ENCODE results near the gene IPO13. TPM values are rescaled to one million over a fixed set of nuclear protein-coding genes. Genes with fewer than 3 reads are reported as not detected.
A peak's percentile ranks its signal among the peaks of the same experiment; 100 is the strongest.

Gene IPO13
- total and polyA plus RNA-seq, 4 donors, result 8.6 to 15.1 (median 10.5) TPM

- Histone ChIP-seq H3K27me3 (ENCODE audit: control insufficient read depth in 4 of 4, insufficient read depth in 4 of 4, low read length in 3 of 4) (no peaks in the 10 kb centered on the region), H3K36me3 (ENCODE audit: control insufficient read depth in 4 of 4, insufficient read depth in 3 of 4, low read depth in 1 of 4, low read length in 3 of 4) (peaks cover 0 to 13% (median 8%) of the 10 kb centered on the region in 4 donors), H3K4me1 (ENCODE audit: control insufficient read depth in 4 of 4, insufficient read depth in 4 of 4, low read length in 3 of 4) (peaks cover 9 to 58% (median 45%) of the 10 kb centered on the region in 4 donors), H3K9ac (ENCODE audit: low read depth in 1 of 2, low read length in 2 of 2) (no peak overlapping the region), H3K27ac (ENCODE audit: low read depth in 1 of 2, low read length in 2 of 2) (peak overlapping the region; percentile 43 to 72), H3K4me3 (ENCODE audit: low read depth in 1 of 3, low read length in 3 of 3) (peak overlapping the region in 1 of 3 donors; percentile 75), H3K9me3 (ENCODE audit: control insufficient read depth in 4 of 4, low read length in 3 of 4) (no peaks in the 10 kb centered on the region)
- no peak for DNase-seq (ENCODE audit: low spot score)
- 27% methylated on average over 5 of the region's 5 CpGs for WGBS
- no peak for TF ChIP-seq NR2F2 (IDR thresholded peaks at IDR 0.05)
- TF ChIP-seq FOXA1 (IDR thresholded peaks at IDR 0.05), result no peak
- TF ChIP-seq GABPA (IDR thresholded peaks at IDR 0.05 in 1 of 2, conservative IDR thresholded peaks at IDR 0.05 in 1 of 2), result no peak
- TF ChIP-seq RXRA (IDR thresholded peaks at IDR 0.05), result peak in 1 of 2 donors; percentile 38
- TF ChIP-seq JUND (IDR thresholded peaks at IDR 0.05), result no peak
- TF ChIP-seq, protein P1, sequence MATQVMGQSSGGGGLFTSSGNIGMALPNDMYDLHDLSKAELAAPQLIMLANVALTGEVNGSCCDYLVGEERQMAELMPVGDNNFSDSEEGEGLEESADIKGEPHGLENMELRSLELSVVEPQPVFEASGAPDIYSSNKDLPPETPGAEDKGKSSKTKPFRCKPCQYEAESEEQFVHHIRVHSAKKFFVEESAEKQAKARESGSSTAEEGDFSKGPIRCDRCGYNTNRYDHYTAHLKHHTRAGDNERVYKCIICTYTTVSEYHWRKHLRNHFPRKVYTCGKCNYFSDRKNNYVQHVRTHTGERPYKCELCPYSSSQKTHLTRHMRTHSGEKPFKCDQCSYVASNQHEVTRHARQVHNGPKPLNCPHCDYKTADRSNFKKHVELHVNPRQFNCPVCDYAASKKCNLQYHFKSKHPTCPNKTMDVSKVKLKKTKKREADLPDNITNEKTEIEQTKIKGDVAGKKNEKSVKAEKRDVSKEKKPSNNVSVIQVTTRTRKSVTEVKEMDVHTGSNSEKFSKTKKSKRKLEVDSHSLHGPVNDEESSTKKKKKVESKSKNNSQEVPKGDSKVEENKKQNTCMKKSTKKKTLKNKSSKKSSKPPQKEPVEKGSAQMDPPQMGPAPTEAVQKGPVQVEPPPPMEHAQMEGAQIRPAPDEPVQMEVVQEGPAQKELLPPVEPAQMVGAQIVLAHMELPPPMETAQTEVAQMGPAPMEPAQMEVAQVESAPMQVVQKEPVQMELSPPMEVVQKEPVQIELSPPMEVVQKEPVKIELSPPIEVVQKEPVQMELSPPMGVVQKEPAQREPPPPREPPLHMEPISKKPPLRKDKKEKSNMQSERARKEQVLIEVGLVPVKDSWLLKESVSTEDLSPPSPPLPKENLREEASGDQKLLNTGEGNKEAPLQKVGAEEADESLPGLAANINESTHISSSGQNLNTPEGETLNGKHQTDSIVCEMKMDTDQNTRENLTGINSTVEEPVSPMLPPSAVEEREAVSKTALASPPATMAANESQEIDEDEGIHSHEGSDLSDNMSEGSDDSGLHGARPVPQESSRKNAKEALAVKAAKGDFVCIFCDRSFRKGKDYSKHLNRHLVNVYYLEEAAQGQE (IDR thresholded peaks at IDR 0.05), result no peak
- peak in 1 of 2 donors; percentile 19 for TF ChIP-seq EGR1 (IDR thresholded peaks at IDR 0.05; ENCODE audit: low read depth in 2 of 2)
- peak; percentile 29 for TF ChIP-seq SP1 (IDR thresholded peaks at IDR 0.05)
- TF ChIP-seq HNF4G (IDR thresholded peaks at IDR 0.05), result no peak
- TF ChIP-seq YY1 (IDR thresholded peaks at IDR 0.05), result no peak
- TF ChIP-seq MAX (IDR thresholded peaks at IDR 0.05), result no peak
- TF ChIP-seq HNF4A (conservative IDR thresholded peaks at IDR 0.05), result peak; percentile 47 to 53
- no peak for TF ChIP-seq TAF1 (conservative IDR thresholded peaks at IDR 0.05)
Measured at GRCh38 chr1:43978264-43978550, 31.5 kb downstream of the IPO13 start.

DNA sequence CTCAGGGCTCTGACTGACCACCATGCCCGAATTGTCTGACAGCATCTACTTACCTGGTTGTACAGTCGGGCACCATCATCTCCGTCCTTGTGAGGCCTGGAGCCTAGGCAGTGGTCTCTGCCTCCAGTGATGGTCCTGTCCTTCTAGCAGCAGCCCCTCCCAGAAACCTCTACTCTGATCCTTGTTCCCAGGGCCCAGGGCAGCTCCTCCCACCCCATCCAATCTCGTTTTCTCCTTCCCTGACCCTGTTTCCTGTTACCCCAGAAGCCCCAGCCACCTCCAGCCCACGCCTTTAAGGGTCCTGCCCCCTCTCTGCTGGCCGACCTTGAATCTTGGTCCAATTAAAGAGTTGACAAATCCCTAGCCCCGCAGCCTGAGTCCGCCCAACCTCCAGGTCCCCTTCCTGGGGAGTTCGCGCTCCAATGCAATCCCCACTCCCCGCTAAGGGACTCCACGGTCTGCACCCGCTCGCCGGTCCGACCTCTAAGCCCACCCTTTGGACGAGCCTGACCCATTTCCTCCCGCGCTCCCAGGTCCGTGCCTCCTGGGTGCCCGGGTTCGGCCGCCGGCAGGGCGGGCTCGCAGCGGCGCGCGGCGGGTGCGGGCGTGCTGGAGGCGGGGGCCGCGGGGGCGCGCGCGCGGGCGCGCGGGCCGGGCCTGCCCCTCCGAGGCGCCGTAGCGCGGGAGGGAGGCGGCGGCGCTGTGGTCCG is 32.0 kb downstream of the IPO13 start, which contains the start of gene B4GALT2:
B4GALT2 (plus strand) TSS at position 660 of the 710 bp plus-strand sequence. CDS start 1,951 bp downstream, outside the sequence.
- Histone ChIP-seq H3K4me1 (ENCODE audit: control insufficient read depth in 4 of 4, insufficient read depth in 4 of 4, low read length in 3 of 4) (peaks cover 9 to 56% (median 43%) of the 10 kb centered on the region in 4 donors), H3K9me3 (ENCODE audit: control insufficient read depth in 4 of 4, low read length in 3 of 4) (no peaks in the 10 kb centered on the region), H3K27ac (ENCODE audit: low read depth in 1 of 2, low read length in 2 of 2) (peak within 1 kb of the TSS; percentile 48 to 72), H3K9ac (ENCODE audit: low read depth in 1 of 2, low read length in 2 of 2) (peak within 1 kb of the TSS in 1 of 2 donors; percentile 30), H3K4me3 (ENCODE audit: low read depth in 1 of 3, low read length in 3 of 3) (peak within 1 kb of the TSS; percentile 39 to 75 (median 45)), H3K36me3 (ENCODE audit: control insufficient read depth in 4 of 4, insufficient read depth in 3 of 4, low read depth in 1 of 4, low read length in 3 of 4) (peaks cover 0 to 13% (median 8%) of the 10 kb centered on the region in 4 donors), H3K27me3 (ENCODE audit: control insufficient read depth in 4 of 4, insufficient read depth in 4 of 4, low read length in 3 of 4) (no peaks in the 10 kb centered on the region)
- 4% methylated on average over 54 of the region's 54 CpGs for WGBS
- no peak for TF ChIP-seq RAD21 (IDR thresholded peaks at IDR 0.05)
- TF ChIP-seq HNF4G (IDR thresholded peaks at IDR 0.05), result no peak
- TF ChIP-seq EGR1 (IDR thresholded peaks at IDR 0.05; ENCODE audit: low read depth in 2 of 2), result no peak
- TF ChIP-seq, protein P1 (IDR thresholded peaks at IDR 0.05), result no peak
- TF ChIP-seq YY1 (IDR thresholded peaks at IDR 0.05), result no peak
- TF ChIP-seq JUND (IDR thresholded peaks at IDR 0.05), result no peak
- no peak for TF ChIP-seq FOXA2 (IDR thresholded peaks at IDR 0.05)
- no peak for TF ChIP-seq NR2F2 (IDR thresholded peaks at IDR 0.05)
- no peak for TF ChIP-seq RXRA (IDR thresholded peaks at IDR 0.05)
- peak; percentile 59 for DNase-seq (ENCODE audit: low spot score)

All from liver (tissue), 9 donors.